Neural crest cell (in vitro differentiated cells): ENCODE data around the gene SNW1. TPM values are rescaled to one million over a fixed set of nuclear protein-coding genes. Genes with fewer than 3 reads are reported as not detected.

Experiments used
- DNase-seq: peaks from one replicate; pipeline ENCODE4 v3.0.0; 2021; ENCODE audit warnings: low read depth, mixed read lengths, low spot score
- H3K27ac Mint-ChIP-seq: one replicate; pipeline ENCODE4 v1.8.0; 2021; ENCODE audit warnings: mild to moderate bottlenecking, mixed read lengths; ENCODE audit not compliant: unreplicated experiment
- H3K27me3 Mint-ChIP-seq: 2 replicates; pipeline ENCODE4 v1.8.0; 2021; ENCODE audit warnings: low read depth, mild to moderate bottlenecking, mixed read lengths
- H3K36me3 Mint-ChIP-seq: 2 replicates; pipeline ENCODE4 v1.8.0; 2021; ENCODE audit warnings: low read depth, mild to moderate bottlenecking, mixed read lengths
- H3K4me1 Mint-ChIP-seq: 2 replicates; pipeline ENCODE4 v1.8.0; 2021; ENCODE audit warnings: mixed read lengths
- H3K4me3 Mint-ChIP-seq: one replicate; pipeline ENCODE4 v1.8.0; 2021; ENCODE audit warnings: mild to moderate bottlenecking, mixed read lengths
- H3K9me3 Mint-ChIP-seq: 2 replicates; pipeline ENCODE4 v1.8.0; 2021; ENCODE audit warnings: mixed read lengths
- CTCF ChIP-seq: fragments of 200-600 bp; sonication (generic); conservative IDR thresholded peaks from 2 replicates; pipeline ENCODE4 v1.5.0; 2021; ENCODE audit warnings: antibody characterized with exemption, mild to moderate bottlenecking
- long read RNA-seq: library from polyadenylated mRNA; unstranded; transcript quantifications from one replicate; pipeline ENCODE4 v2.0.0, GENCODE V29; 2020
- total RNA-seq: library from RNA; stranded (reverse); gene quantifications from 2 replicates; pipeline ENCODE4 v1.2.1, GENCODE V29; 2021

The SNW1 gene
- total RNA-seq: 104 and 107 TPM in 2 replicates
- long read RNA-seq, transcript SNW1-205 (13 exons, 1,855 nt): minor isoform, 5 of 139 reads
- long read RNA-seq, transcript SNW1-201 (14 exons, 2,163 nt): major isoform, 101 of 139 reads
- long read RNA-seq, partial matches to known transcripts: 26 of 139 reads
- long read RNA-seq, other reads (novel, unspliced or antisense): 7 of 139 reads

- Mint-ChIP-seq H3K36me3 (peaks cover 7% of the 10 kb centered on the region), H3K27me3 (no peaks in the 10 kb centered on the region), H3K4me3 (peak within 1 kb of the TSS; percentile 99), H3K4me1 (peaks cover 39% of the 10 kb centered on the region), H3K27ac (peak within 1 kb of the TSS; percentile 99), H3K9me3 (no peaks in the 10 kb centered on the region)
- DNase-seq: peak; percentile 81
- TF ChIP-seq CTCF: peak; percentile 36
Measured at GRCh38 chr14:77760381-77761204, at the start of gene SNW1. Gene SNW1 (minus strand): TSS chr14:77761156. CDS start chr14:77761127, 29 bp downstream.

GRCh38 chr14:77809011-77809410 lies 48.1 kb upstream of the SNW1 start:
- DNase-seq: no peak
- H3K9me3 Mint-ChIP-seq: peaks cover 3% of the 10 kb centered on the region
- no peaks in the 10 kb centered on the region for H3K27me3 Mint-ChIP-seq
- no peaks in the 10 kb centered on the region for H3K36me3 Mint-ChIP-seq
- H3K4me3 Mint-ChIP-seq: no peak overlapping the region
- H3K4me1 Mint-ChIP-seq: no peaks in the 10 kb centered on the region
- H3K27ac Mint-ChIP-seq: peak overlapping the region; percentile 40
- TF ChIP-seq CTCF: no peak

GRCh38 chr14:77808250-77808649 lies 47.3 kb upstream of the SNW1 start:
- Mint-ChIP-seq H3K9me3 (peaks cover 3% of the 10 kb centered on the region), H3K36me3 (no peaks in the 10 kb centered on the region), H3K4me1 (no peaks in the 10 kb centered on the region), H3K27me3 (no peaks in the 10 kb centered on the region), H3K4me3 (no peak overlapping the region), H3K27ac (peak overlapping the region; percentile 78)
- TF ChIP-seq CTCF: no peak
- DNase-seq: no peak

- H3K36me3 Mint-ChIP-seq: no peaks in the 10 kb centered on the region
- H3K27ac Mint-ChIP-seq: no peak overlapping the region
- DNase-seq: no peak
- peaks cover 3% of the 10 kb centered on the region for H3K9me3 Mint-ChIP-seq
- no peak overlapping the region for H3K4me3 Mint-ChIP-seq
- no peaks in the 10 kb centered on the region for H3K27me3 Mint-ChIP-seq
- no peak for TF ChIP-seq CTCF
- H3K4me1 Mint-ChIP-seq: no peaks in the 10 kb centered on the region
Measured at GRCh38 chr14:77805706-77806105, 44.8 kb upstream of the SNW1 start.

- no peak overlapping the region for H3K27ac Mint-ChIP-seq
- no peaks in the 10 kb centered on the region for H3K27me3 Mint-ChIP-seq
- DNase-seq: no peak
- no peak overlapping the region for H3K4me3 Mint-ChIP-seq
- H3K36me3 Mint-ChIP-seq: no peaks in the 10 kb centered on the region
- H3K9me3 Mint-ChIP-seq: peaks cover 3% of the 10 kb centered on the region
- peak; percentile 28 for TF ChIP-seq CTCF
- peaks cover 7% of the 10 kb centered on the region for H3K4me1 Mint-ChIP-seq
Measured at GRCh38 chr14:77804592-77804991, 43.6 kb upstream of the SNW1 start.
